ENCODE measurements around the gene MGAT5B. TPM values are rescaled to one million over a fixed set of nuclear protein-coding genes. Genes with fewer than 3 reads are reported as not detected.

The MGAT5B gene
- total and polyA plus RNA-seq, 2 donors (not counting 1 experiment from before 2014, with no cell fraction given): 0.09 to 0.17 TPM

GRCh38 chr17:76827736-76828135 is 40.5 kb upstream of the MGAT5B start:
- TF ChIP-seq CTCF (conservative IDR thresholded peaks at IDR 0.05 in 1 of 2, IDR thresholded peaks at IDR 0.05 in 1 of 2; ENCODE audit: low read depth in 1 of 2, low read length in 2 of 2): no peak
- no peak for TF ChIP-seq EZH2 (IDR thresholded peaks at IDR 0.05; ENCODE audit: low read length, missing control alignments)
- H3K27me3 ChIP-seq (ENCODE audit: control insufficient read depth, insufficient read depth, low read length): no peaks in the 10 kb centered on the region
- no peaks in the 10 kb centered on the region for H3K79me2 ChIP-seq (ENCODE audit: control insufficient read depth, insufficient read depth, low read length)
- H2AFZ ChIP-seq (ENCODE audit: low read length): no peak overlapping the region
- H3K9me3 ChIP-seq (ENCODE audit: control insufficient read depth, insufficient read depth, low read depth, low read length): no peaks in the 10 kb centered on the region
- H3K4me2 ChIP-seq (ENCODE audit: extremely low read depth, insufficient read depth, low read length): no peak overlapping the region
- no peak overlapping the region for H3K27ac ChIP-seq (ENCODE audit: insufficient read depth, low read length)
- DNase-seq (ENCODE audit: low read depth in 2 of 2): no peak
- H3K4me3 ChIP-seq (replicated peaks in 1 of 4; ENCODE audit: control extremely low read depth in 1 of 4, insufficient read depth in 1 of 4, low read depth in 3 of 4, low read length in 4 of 4): no peak overlapping the region
- no peaks in the 10 kb centered on the region for H3K36me3 ChIP-seq (ENCODE audit: control insufficient read depth, insufficient read depth, low read length)
- H3K4me1 ChIP-seq (ENCODE audit: control insufficient read depth, extremely low read depth, insufficient read depth, low read length): no peaks in the 10 kb centered on the region
- no peaks in the 10 kb centered on the region for H4K20me1 ChIP-seq (ENCODE audit: control insufficient read depth, extremely low read depth, insufficient read depth, low read length)
- no peak overlapping the region for H3K9ac ChIP-seq (ENCODE audit: insufficient read depth, low read length)

- Histone ChIP-seq H3K4me2 (ENCODE audit: extremely low read depth, insufficient read depth, low read length) (no peak overlapping the region), H3K27me3 (ENCODE audit: control insufficient read depth, insufficient read depth, low read length) (peaks cover 2% of the 10 kb centered on the region), H3K27ac (ENCODE audit: insufficient read depth, low read length) (no peak overlapping the region), H3K4me1 (ENCODE audit: control insufficient read depth, extremely low read depth, insufficient read depth, low read length) (no peaks in the 10 kb centered on the region), H2AFZ (ENCODE audit: low read length) (no peak overlapping the region), H3K9ac (ENCODE audit: insufficient read depth, low read length) (no peak overlapping the region), H3K79me2 (ENCODE audit: control insufficient read depth, insufficient read depth, low read length) (no peaks in the 10 kb centered on the region), H3K36me3 (ENCODE audit: control insufficient read depth, insufficient read depth, low read length) (no peaks in the 10 kb centered on the region), H4K20me1 (ENCODE audit: control insufficient read depth, extremely low read depth, insufficient read depth, low read length) (no peaks in the 10 kb centered on the region), H3K9me3 (ENCODE audit: control insufficient read depth, insufficient read depth, low read depth, low read length) (no peaks in the 10 kb centered on the region), H3K4me3 (replicated peaks in 1 of 4; ENCODE audit: control extremely low read depth in 1 of 4, insufficient read depth in 1 of 4, low read depth in 3 of 4, low read length in 4 of 4) (no peak overlapping the region)
- TF ChIP-seq CTCF (conservative IDR thresholded peaks at IDR 0.05 in 1 of 2, IDR thresholded peaks at IDR 0.05 in 1 of 2; ENCODE audit: low read depth in 1 of 2, low read length in 2 of 2): no peak
- TF ChIP-seq EZH2 (IDR thresholded peaks at IDR 0.05; ENCODE audit: low read length, missing control alignments): no peak
- no peak for DNase-seq (ENCODE audit: low read depth in 2 of 2)
Measured at GRCh38 chr17:76830987-76831715, 37.1 kb upstream of the MGAT5B start.

- DNase-seq (ENCODE audit: low read depth in 2 of 2): no peak
- Histone ChIP-seq H3K27ac (ENCODE audit: insufficient read depth, low read length) (no peak overlapping the region), H4K20me1 (ENCODE audit: control insufficient read depth, extremely low read depth, insufficient read depth, low read length) (no peaks in the 10 kb centered on the region), H3K4me1 (ENCODE audit: control insufficient read depth, extremely low read depth, insufficient read depth, low read length) (no peaks in the 10 kb centered on the region), H3K36me3 (ENCODE audit: control insufficient read depth, insufficient read depth, low read length) (no peaks in the 10 kb centered on the region), H3K9me3 (ENCODE audit: control insufficient read depth, insufficient read depth, low read depth, low read length) (no peaks in the 10 kb centered on the region), H2AFZ (ENCODE audit: low read length) (no peak overlapping the region), H3K4me3 (replicated peaks in 1 of 4; ENCODE audit: control extremely low read depth in 1 of 4, insufficient read depth in 1 of 4, low read depth in 3 of 4, low read length in 4 of 4) (no peak overlapping the region), H3K4me2 (ENCODE audit: extremely low read depth, insufficient read depth, low read length) (no peak overlapping the region), H3K9ac (ENCODE audit: insufficient read depth, low read length) (no peak overlapping the region), H3K27me3 (ENCODE audit: control insufficient read depth, insufficient read depth, low read length) (peaks cover 2% of the 10 kb centered on the region), H3K79me2 (ENCODE audit: control insufficient read depth, insufficient read depth, low read length) (no peaks in the 10 kb centered on the region)
- TF ChIP-seq CTCF (conservative IDR thresholded peaks at IDR 0.05 in 1 of 2, IDR thresholded peaks at IDR 0.05 in 1 of 2; ENCODE audit: low read depth in 1 of 2, low read length in 2 of 2) (no peak), EZH2 (IDR thresholded peaks at IDR 0.05; ENCODE audit: low read length, missing control alignments) (no peak)
Measured at GRCh38 chr17:76833034-76833644, 35.1 kb upstream of the MGAT5B start.

All from fibroblast of lung (primary cell).